ENCODE results near the gene COL25A1.

DNA sequence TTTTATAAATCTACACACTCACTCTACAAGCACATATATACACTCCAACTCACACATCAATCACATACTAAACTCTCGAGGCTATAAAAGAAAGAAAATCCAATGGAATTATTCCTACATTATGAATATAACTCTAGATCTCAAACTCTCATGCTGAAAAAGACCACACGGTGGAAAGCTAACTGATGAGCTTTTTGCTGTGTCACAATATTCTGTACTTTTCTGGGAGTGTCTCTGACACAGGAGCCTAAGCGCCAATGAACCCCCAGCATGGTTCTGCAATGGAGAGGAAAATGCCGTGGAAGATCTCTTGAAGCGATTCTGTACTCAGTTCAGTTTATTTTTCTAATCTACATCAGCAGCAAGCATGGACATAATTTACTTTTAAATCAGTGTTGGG, 415.4 kb downstream of the COL25A1 start:
- TF ChIP-seq, protein P1, sequence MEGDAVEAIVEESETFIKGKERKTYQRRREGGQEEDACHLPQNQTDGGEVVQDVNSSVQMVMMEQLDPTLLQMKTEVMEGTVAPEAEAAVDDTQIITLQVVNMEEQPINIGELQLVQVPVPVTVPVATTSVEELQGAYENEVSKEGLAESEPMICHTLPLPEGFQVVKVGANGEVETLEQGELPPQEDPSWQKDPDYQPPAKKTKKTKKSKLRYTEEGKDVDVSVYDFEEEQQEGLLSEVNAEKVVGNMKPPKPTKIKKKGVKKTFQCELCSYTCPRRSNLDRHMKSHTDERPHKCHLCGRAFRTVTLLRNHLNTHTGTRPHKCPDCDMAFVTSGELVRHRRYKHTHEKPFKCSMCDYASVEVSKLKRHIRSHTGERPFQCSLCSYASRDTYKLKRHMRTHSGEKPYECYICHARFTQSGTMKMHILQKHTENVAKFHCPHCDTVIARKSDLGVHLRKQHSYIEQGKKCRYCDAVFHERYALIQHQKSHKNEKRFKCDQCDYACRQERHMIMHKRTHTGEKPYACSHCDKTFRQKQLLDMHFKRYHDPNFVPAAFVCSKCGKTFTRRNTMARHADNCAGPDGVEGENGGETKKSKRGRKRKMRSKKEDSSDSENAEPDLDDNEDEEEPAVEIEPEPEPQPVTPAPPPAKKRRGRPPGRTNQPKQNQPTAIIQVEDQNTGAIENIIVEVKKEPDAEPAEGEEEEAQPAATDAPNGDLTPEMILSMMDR (conservative IDR thresholded peaks at IDR 0.05; ENCODE audit: low read depth, low read length) = no peak
- no peak for TF ChIP-seq EZH2 (IDR thresholded peaks at IDR 0.05; ENCODE audit: borderline replicate concordance, low read depth, low read length, poor library complexity, severe bottlenecking)
